Measurements from ENCODE around the gene EPB41L1.

The EPB41L1 gene

GRCh38 chr20:36281785-36282380 lies 127.3 kb downstream of the EPB41L1 start:
- Histone ChIP-seq H3K4me1 (no peaks in the 10 kb centered on the region), H3K79me2 (no peaks in the 10 kb centered on the region), H2AFZ (no peak overlapping the region), H3K9me3 (ENCODE audit: control insufficient read depth, low read length) (no peaks in the 10 kb centered on the region), H3K27ac (no peak overlapping the region), H3K4me3 (ENCODE audit: low read depth, low read length) (no peak overlapping the region), H3K27me3 (ENCODE audit: control insufficient read depth, insufficient read depth, low read length) (no peaks in the 10 kb centered on the region), H3K9ac (no peak overlapping the region), H3K4me2 (ENCODE audit: low read length) (no peak overlapping the region), H3K36me3 (ENCODE audit: control insufficient read depth, insufficient read depth, low read length) (no peaks in the 10 kb centered on the region)
- TF ChIP-seq CTCF (IDR thresholded peaks at IDR 0.05) = no peak
